ENCODE data around the gene ANKRD53. TPM values are rescaled to one million over a fixed set of nuclear protein-coding genes. Genes with fewer than 3 reads are reported as not detected.
A peak's percentile ranks its signal among the peaks of the same experiment; 100 is the strongest.
"Not testable (repeated sequence)": the region's sequence is repeated elsewhere in the genome, so short reads cannot be mapped to it uniquely, and the experiment has no call there.

The ANKRD53 gene
- total RNA-seq, 2 donors from 2014 or later: 0.58 TPM; not detected in 1

DNA sequence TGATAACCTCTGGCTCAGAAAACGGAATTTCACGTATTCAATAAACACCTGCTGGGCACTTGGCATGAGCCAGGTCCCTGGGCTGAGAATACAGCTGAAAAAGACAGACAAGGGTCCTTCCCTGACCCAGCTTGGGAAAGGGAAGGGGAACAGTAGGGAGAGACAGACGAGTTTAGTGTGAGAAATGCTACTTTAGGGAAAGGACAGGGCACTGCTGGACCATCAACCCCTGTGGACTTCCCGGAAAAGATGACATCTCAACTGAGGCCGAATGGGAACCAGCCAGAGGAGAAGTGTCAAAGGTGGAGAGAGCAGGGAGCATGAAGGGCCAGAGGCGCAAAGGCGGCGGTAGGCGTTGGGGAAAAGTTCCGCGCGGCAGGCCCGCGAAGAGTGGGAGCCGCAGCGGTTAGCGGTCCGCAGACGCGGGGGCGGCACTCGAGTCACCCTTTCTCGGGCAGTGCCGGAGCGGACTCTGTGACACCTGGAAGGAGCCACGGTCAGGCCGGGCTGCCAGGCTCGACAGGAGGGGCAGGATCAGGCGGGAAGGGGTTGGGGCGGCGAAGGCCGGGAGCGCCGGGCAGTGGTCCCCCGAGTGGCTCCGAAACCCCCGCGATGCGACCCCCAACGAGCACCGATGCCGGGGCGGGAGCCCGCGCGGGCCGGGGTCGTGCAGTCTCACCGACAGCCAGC, 15.7 kb downstream of the ANKRD53 start:
- Mint-ChIP-seq H3K9me3 (no peaks in the 10 kb centered on the region), H3K27me3 (ENCODE audit: low read depth) (no peaks in the 10 kb centered on the region), H3K36me3 (ENCODE audit: insufficient read depth in 2 of 2) (peaks cover 3 to 4% of the 10 kb centered on the region in 2 donors), H3K27ac (peak overlapping the region; percentile 98), H3K4me3 (peak overlapping the region; percentile 97 to 99), H3K4me1 (ENCODE audit: low read depth) (peaks cover 32% of the 10 kb centered on the region)
- ATAC-seq (replicated peaks in 1 of 2): peak; percentile 60 to 67
- DNase-seq: peak; percentile 77 to 82

- Mint-ChIP-seq H3K27me3 (ENCODE audit: low read depth) (no peaks in the 10 kb centered on the region), H3K36me3 (ENCODE audit: insufficient read depth in 2 of 2) (peaks cover 3 to 4% of the 10 kb centered on the region in 2 donors), H3K9me3 (no peaks in the 10 kb centered on the region), H3K4me1 (ENCODE audit: low read depth) (peaks cover 38% of the 10 kb centered on the region), H3K27ac (peak within 1 kb of the TSS; percentile 98), H3K4me3 (peak within 1 kb of the TSS; percentile 97 to 99)
- DNase-seq (peak; percentile 94 to 95), ATAC-seq (replicated peaks in 1 of 2) (peak; percentile 96 to 97)
These were observed 16.4 kb downstream of the ANKRD53 start, which contains the start of gene TEX261 for GRCh38 chr2:70994699-70995425. Gene TEX261, minus strand, starts transcription at chr2:70994873. Its CDS starts 116 bp downstream, at chr2:70994757.

DNA sequence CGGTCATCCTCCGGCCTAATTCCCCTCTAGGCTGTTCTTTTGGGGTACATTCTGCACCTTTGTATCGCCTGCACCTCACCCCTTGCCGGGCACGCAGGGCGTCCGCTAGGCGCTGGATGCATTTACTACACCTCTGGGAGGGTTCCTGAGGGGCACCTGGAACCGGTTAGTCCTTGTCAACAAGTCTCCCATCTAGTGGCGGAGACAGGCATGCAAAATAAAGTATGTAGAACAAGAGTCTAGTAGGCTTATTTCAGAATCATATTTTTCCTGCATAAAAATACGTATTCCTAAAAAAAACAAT, 16.9 kb downstream of the ANKRD53 start:
- H3K4me3 Mint-ChIP-seq: peak overlapping the region; percentile 90 to 93
- no peaks in the 10 kb centered on the region for H3K9me3 Mint-ChIP-seq
- H3K27me3 Mint-ChIP-seq (ENCODE audit: low read depth): no peaks in the 10 kb centered on the region
- no peak overlapping the region for H3K27ac Mint-ChIP-seq
- peaks cover 3 to 4% of the 10 kb centered on the region in 2 donors for H3K36me3 Mint-ChIP-seq (ENCODE audit: insufficient read depth in 2 of 2)
- ATAC-seq (replicated peaks in 1 of 2): peak; percentile 34 to 47
- peaks cover 38% of the 10 kb centered on the region for H3K4me1 Mint-ChIP-seq (ENCODE audit: low read depth)
- peak; percentile 41 to 64 for DNase-seq

- ATAC-seq (replicated peaks in 1 of 2); DNase-seq; H3K36me3 Mint-ChIP-seq (ENCODE audit: insufficient read depth in 2 of 2); H3K9me3 Mint-ChIP-seq; H3K4me3 Mint-ChIP-seq; H3K27me3 Mint-ChIP-seq (ENCODE audit: low read depth); H3K27ac Mint-ChIP-seq: not testable (repeated sequence)
- peaks cover 26% of the 10 kb centered on the region for H3K4me1 Mint-ChIP-seq (ENCODE audit: low read depth)
These were observed 20.5 kb downstream of the ANKRD53 start for GRCh38 chr2:70998885-70999284.

DNA sequence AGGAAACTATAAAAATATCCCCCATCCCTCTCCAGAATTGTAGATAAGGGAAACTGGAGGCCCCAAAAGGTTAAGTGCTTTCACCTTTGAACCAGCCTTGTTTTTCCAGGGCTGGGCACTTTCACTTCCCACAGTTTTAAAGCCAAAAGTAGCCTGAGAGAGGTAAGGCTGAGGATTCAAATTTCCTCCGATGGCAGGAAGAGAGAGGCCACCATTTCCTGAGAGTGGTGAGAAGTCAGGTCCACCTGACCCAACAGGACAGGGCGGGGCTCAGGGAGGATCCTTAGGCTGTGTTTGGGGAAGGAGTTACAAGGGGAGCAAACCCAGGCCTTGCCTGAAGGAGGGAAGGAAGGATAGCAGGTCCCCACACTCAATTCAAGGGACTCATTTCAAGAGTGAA, 20.9 kb downstream of the ANKRD53 start:
- H3K27ac Mint-ChIP-seq: no peak overlapping the region
- H3K27me3 Mint-ChIP-seq (ENCODE audit: low read depth): no peaks in the 10 kb centered on the region
- DNase-seq: no peak

GRCh38 chr2:70999931-71000330, 21.5 kb downstream of the ANKRD53 start:
- H3K9me3 Mint-ChIP-seq; ATAC-seq (replicated peaks in 1 of 2): not testable (repeated sequence)

More for the DNA sequence above, 20.9 kb downstream of the ANKRD53 start:
- Mint-ChIP-seq H3K4me1 (ENCODE audit: low read depth) (peaks cover 24% of the 10 kb centered on the region), H3K9me3 (no peaks in the 10 kb centered on the region), H3K4me3 (no peak overlapping the region), H3K36me3 (ENCODE audit: insufficient read depth in 2 of 2) (no peaks in the 10 kb centered on the region)
- ATAC-seq (replicated peaks in 1 of 2): no peak

GRCh38 chr2:71000780-71001591, 22.6 kb downstream of the ANKRD53 start:
- no peaks in the 10 kb centered on the region for H3K36me3 Mint-ChIP-seq (ENCODE audit: insufficient read depth in 2 of 2)
- DNase-seq: peak; percentile 86 to 87
- H3K4me3 Mint-ChIP-seq: peak overlapping the region; percentile 85 to 86
- peaks cover 17% of the 10 kb centered on the region for H3K4me1 Mint-ChIP-seq (ENCODE audit: low read depth)
- peak overlapping the region; percentile 89 for H3K27ac Mint-ChIP-seq
- no peaks in the 10 kb centered on the region for H3K27me3 Mint-ChIP-seq (ENCODE audit: low read depth)
- no peaks in the 10 kb centered on the region for H3K9me3 Mint-ChIP-seq
- ATAC-seq (replicated peaks in 1 of 2): peak; percentile 90 to 92

More at GRCh38 chr2:70999931-71000330, 21.5 kb downstream of the ANKRD53 start:
- H3K36me3 Mint-ChIP-seq (ENCODE audit: insufficient read depth in 2 of 2); DNase-seq; H3K27ac Mint-ChIP-seq; H3K27me3 Mint-ChIP-seq (ENCODE audit: low read depth): not testable (repeated sequence)
- Mint-ChIP-seq H3K4me3 (peak overlapping the region in 1 of 2 donors; percentile 86), H3K4me1 (ENCODE audit: low read depth) (peaks cover 24% of the 10 kb centered on the region)

DNA sequence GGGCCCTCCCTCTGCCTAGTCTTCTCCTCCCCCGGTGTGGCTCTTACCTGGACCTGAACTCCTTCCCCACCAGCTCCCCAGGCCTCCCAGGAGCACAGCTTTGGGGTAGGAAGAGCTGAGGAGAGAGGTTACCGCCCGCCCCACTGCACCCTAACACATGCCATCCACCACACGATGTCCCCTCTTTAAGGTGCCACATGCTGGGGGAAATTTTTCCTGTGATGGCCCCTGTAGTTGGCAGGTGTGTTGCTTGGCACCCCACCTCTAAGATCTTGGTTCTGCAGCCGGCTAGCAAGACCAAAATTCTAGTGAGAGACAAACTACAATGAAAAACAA, 23.1 kb downstream of the ANKRD53 start:
- H3K27me3 Mint-ChIP-seq (ENCODE audit: low read depth): no peaks in the 10 kb centered on the region
- H3K9me3 Mint-ChIP-seq: no peaks in the 10 kb centered on the region
- peaks cover 15% of the 10 kb centered on the region for H3K4me1 Mint-ChIP-seq (ENCODE audit: low read depth)
- no peak for ATAC-seq (replicated peaks in 1 of 2)
- DNase-seq: no peak
- no peak overlapping the region for H3K4me3 Mint-ChIP-seq
- no peaks in the 10 kb centered on the region for H3K36me3 Mint-ChIP-seq (ENCODE audit: insufficient read depth in 2 of 2)
- H3K27ac Mint-ChIP-seq: no peak overlapping the region

DNA sequence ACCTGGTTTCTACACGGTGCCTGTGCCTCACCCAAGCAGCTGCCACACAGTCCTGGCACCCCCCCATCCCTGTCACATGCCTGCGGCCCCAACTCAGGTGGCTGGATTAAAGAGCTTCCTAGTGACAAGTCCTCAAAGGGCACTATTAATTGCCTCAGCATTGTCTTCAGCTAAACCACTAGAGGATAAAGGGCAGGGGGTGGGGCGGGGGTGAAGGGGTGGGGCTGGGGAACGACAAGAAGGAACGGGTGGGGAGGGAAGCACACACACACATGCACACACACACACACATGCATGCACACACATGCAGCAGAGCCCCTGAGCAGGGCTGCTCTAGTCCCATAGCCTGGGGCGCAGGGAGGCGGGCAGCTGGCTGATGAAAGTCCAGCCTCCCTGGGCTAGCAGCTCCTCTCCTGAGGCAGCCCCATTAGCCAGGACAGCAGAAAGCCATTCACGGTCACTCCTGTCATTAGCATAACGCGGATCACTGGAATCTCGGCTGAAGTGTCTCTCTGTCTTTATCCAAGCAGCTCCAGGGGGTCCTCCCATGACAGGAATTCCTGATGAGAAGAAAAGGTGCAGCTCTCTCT, 23.6 kb downstream of the ANKRD53 start:
- peaks cover 15% of the 10 kb centered on the region for H3K4me1 Mint-ChIP-seq (ENCODE audit: low read depth)
- no peaks in the 10 kb centered on the region for H3K9me3 Mint-ChIP-seq
- ATAC-seq (replicated peaks in 1 of 2) (no peak), DNase-seq (no peak)
- H3K27me3 Mint-ChIP-seq (ENCODE audit: low read depth): no peaks in the 10 kb centered on the region
- H3K4me3 Mint-ChIP-seq: no peak overlapping the region
- H3K27ac Mint-ChIP-seq: no peak overlapping the region
- H3K36me3 Mint-ChIP-seq (ENCODE audit: insufficient read depth in 2 of 2): no peaks in the 10 kb centered on the region

GRCh38 chr2:71003396-71003795, 25.0 kb downstream of the ANKRD53 start:
- Mint-ChIP-seq H3K27me3 (ENCODE audit: low read depth) (no peaks in the 10 kb centered on the region), H3K9me3 (no peaks in the 10 kb centered on the region), H3K36me3 (ENCODE audit: insufficient read depth in 2 of 2) (no peaks in the 10 kb centered on the region), H3K27ac (no peak overlapping the region), H3K4me3 (no peak overlapping the region), H3K4me1 (ENCODE audit: low read depth) (peaks cover 15% of the 10 kb centered on the region)
- ATAC-seq (replicated peaks in 1 of 2) (no peak), DNase-seq (no peak)

DNA sequence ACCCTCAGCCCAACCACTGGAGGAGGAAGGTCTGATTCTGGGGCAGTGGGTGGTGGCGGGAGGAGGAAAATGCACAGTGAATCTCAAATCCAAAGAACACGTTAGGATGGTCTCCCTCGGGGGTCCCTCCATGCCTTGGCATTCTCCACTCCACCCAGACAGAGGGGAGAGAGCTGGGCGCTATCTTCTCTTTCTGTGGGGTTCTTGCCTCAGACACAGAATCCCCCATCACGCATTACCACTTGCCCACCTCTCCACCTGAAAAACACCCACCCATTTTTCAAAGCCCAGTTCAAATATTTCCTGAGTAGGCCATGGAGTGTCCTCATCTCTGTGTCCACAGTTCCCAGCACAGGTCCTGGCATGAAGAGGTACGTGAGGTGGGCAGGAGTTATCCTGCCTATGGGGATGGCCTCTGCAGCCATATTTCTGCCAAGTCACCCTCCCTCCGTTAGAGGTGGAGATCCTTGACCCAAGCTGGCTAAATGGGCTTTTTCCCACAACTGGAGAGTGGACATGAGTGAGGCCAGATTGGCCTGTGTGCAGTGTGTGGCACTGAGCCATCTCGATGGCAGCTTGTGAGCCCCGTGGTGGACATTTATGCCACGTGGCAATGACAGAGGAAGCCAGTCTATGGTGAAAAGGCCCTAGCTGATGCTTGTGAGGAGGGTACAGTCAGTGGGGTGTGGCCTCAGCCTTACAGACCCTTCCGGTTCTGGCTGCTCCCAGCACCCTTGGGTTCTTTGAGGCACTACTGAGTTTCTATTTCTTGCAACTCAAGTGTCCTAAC, 25.7 kb downstream of the ANKRD53 start:
- Mint-ChIP-seq H3K36me3 (ENCODE audit: insufficient read depth in 2 of 2) (no peaks in the 10 kb centered on the region), H3K4me3 (no peak overlapping the region), H3K9me3 (no peaks in the 10 kb centered on the region), H3K4me1 (ENCODE audit: low read depth) (peaks cover 13% of the 10 kb centered on the region), H3K27ac (no peak overlapping the region), H3K27me3 (ENCODE audit: low read depth) (no peaks in the 10 kb centered on the region)
- ATAC-seq (replicated peaks in 1 of 2): no peak
- no peak for DNase-seq

DNA sequence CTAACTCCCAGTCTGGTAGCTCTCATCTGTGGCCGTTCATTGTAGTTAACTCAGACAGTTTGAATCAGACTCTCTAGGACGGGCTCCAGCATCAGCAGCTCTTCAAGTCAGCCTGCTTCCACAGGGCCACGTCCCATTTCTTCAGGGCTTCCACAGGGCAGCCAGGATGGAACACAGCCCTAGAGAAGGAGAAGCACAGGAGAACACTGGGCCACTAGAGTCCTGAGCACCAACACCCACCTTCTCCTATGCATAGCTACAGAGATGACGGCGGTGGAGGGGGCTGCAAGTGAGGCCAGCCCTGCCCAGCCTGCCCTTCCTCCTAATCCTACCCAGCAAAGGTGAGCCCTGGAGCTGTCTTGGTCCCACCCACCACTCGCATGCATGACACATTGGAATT, 26.4 kb downstream of the ANKRD53 start:
- Mint-ChIP-seq H3K27ac (no peak overlapping the region), H3K9me3 (no peaks in the 10 kb centered on the region), H3K4me1 (ENCODE audit: low read depth) (peaks cover 7% of the 10 kb centered on the region), H3K27me3 (ENCODE audit: low read depth) (peaks cover 2% of the 10 kb centered on the region), H3K4me3 (no peak overlapping the region), H3K36me3 (ENCODE audit: insufficient read depth in 2 of 2) (no peaks in the 10 kb centered on the region)
- no peak for DNase-seq
- no peak for ATAC-seq (replicated peaks in 1 of 2)

Measured in activated T-cell treated with anti-CD3 and anti-CD28 coated beads, Interleukin-2, amount 50 U/mL, for 72 hours (primary cell).